Right atrium auricular region (tissue), 2 donors: ENCODE data around the gene BBS1. TPM values are rescaled to one million over a fixed set of nuclear protein-coding genes. Genes with fewer than 3 reads are reported as not detected.

ENCODE experiments used
- DNase-seq: peaks from one replicate; pipeline ENCODE4 v3.0.0-alpha.2; 2019; ENCODE audit warnings: low spot score
- H3K27ac ChIP-seq, 2 donors: fragments of 200-600 bp; sonication (generic); 1 replicate in 1 of 2; 2 replicates in 1 of 2; pipeline ENCODE4 v1.5.1; 2016 to 2019
- H3K27me3 ChIP-seq, 2 donors: fragments of 200-600 bp; sonication (generic); one replicate each; pipeline versions ENCODE4 v1.5.1 to v1.6.0; 2017 to 2019
- H3K36me3 ChIP-seq: fragments of 200-600 bp; sonication (generic); one replicate; pipeline ENCODE4 v1.5.1; 2016
- H3K4me1 ChIP-seq, 2 donors: fragments of 200-600 bp; sonication (generic); one replicate each; pipeline versions ENCODE4 v1.5.1 to v1.6.0; 2017 to 2019
- H3K4me3 ChIP-seq, 2 donors: fragments of 200-600 bp; sonication (generic); 1 replicate in 1 of 2; 2 replicates in 1 of 2; pipeline ENCODE4 v1.5.1; 2017 to 2019; ENCODE audit warnings: mild to moderate bottlenecking in 1 of 2, moderate library complexity in 1 of 2
- H3K9me3 ChIP-seq, 2 donors: fragments of 200-600 bp; sonication (generic); one replicate each; pipeline ENCODE4 v1.5.1; 2019
- CTCF ChIP-seq, 2 donors: fragments of 200-600 bp; sonication (generic); IDR thresholded peaks; one replicate each; pipeline ENCODE4 v1.5.1; 2019; ENCODE audit warnings: antibody characterized with exemption in 2 of 2
- total RNA-seq, 2 donors: library from RNA; depleted of rRNA; stranded (reverse); fragments of >200 nt; gene quantifications; one replicate each; pipeline ENCODE4 v1.1.0, GENCODE V29; 2016

The BBS1 gene
- total RNA-seq, 2 donors from 2014 or later = 37.0 to 38.7 TPM

- H3K27ac ChIP-seq = peak overlapping the region in 1 of 2 donors; percentile 70
- H3K27me3 ChIP-seq = no peaks in the 10 kb centered on the region
- peaks cover 0 to 45% of the 10 kb centered on the region in 2 donors for H3K4me1 ChIP-seq
- H3K9me3 ChIP-seq = no peaks in the 10 kb centered on the region
- TF ChIP-seq CTCF (IDR thresholded peaks at IDR 0.05) = no peak
- no peak for DNase-seq
- H3K4me3 ChIP-seq = peak overlapping the region in 1 of 2 donors; percentile 91
- H3K36me3 ChIP-seq = peaks cover 2% of the 10 kb centered on the region
These were observed 36.7 kb downstream of the BBS1 start for GRCh38 chr11:66546966-66547661.

GRCh38 chr11:66547662-66548009 lies 37.2 kb downstream of the BBS1 start:
- Histone ChIP-seq H3K27me3 (no peaks in the 10 kb centered on the region), H3K4me1 (peaks cover 0 to 41% of the 10 kb centered on the region in 2 donors), H3K9me3 (no peaks in the 10 kb centered on the region), H3K36me3 (no peaks in the 10 kb centered on the region), H3K4me3 (no peak overlapping the region), H3K27ac (no peak overlapping the region)
- no peak for TF ChIP-seq CTCF (IDR thresholded peaks at IDR 0.05)
- DNase-seq = no peak

- no peak for DNase-seq
- Histone ChIP-seq H3K27me3 (no peaks in the 10 kb centered on the region), H3K4me1 (peaks cover 0 to 37% of the 10 kb centered on the region in 2 donors), H3K36me3 (no peaks in the 10 kb centered on the region), H3K4me3 (no peak overlapping the region), H3K9me3 (no peaks in the 10 kb centered on the region), H3K27ac (no peak overlapping the region)
- TF ChIP-seq CTCF (IDR thresholded peaks at IDR 0.05) = no peak
These were observed 37.6 kb downstream of the BBS1 start for GRCh38 chr11:66548041-66548440.

- no peak for TF ChIP-seq CTCF (IDR thresholded peaks at IDR 0.05)
- DNase-seq = no peak
- no peak overlapping the region for H3K27ac ChIP-seq
These were observed 38.6 kb downstream of the BBS1 start for GRCh38 chr11:66548774-66549630.

GRCh38 chr11:66549696-66550095 lies 39.3 kb downstream of the BBS1 start:
- TF ChIP-seq CTCF (IDR thresholded peaks at IDR 0.05) = no peak
- DNase-seq = no peak
- no peaks in the 10 kb centered on the region for H3K36me3 ChIP-seq
- no peaks in the 10 kb centered on the region for H3K9me3 ChIP-seq
- H3K4me1 ChIP-seq = peaks cover 0 to 21% of the 10 kb centered on the region in 2 donors
- H3K27me3 ChIP-seq = no peaks in the 10 kb centered on the region
- H3K4me3 ChIP-seq = no peak overlapping the region
- H3K27ac ChIP-seq = no peak overlapping the region

More at GRCh38 chr11:66548774-66549630, 38.6 kb downstream of the BBS1 start:
- Histone ChIP-seq H3K36me3 (no peaks in the 10 kb centered on the region), H3K4me1 (peaks cover 0 to 28% of the 10 kb centered on the region in 2 donors), H3K27me3 (no peaks in the 10 kb centered on the region), H3K4me3 (no peak overlapping the region), H3K9me3 (no peaks in the 10 kb centered on the region)
